KMS-11 (cell line): ENCODE data around the gene CCDC178.
A peak's percentile ranks its signal among the peaks of the same experiment; 100 is the strongest.

Experiments used
- H2AFZ ChIP-seq: fragments of 200-600 bp; sonication (generic); 2 replicates; pipeline ENCODE4 v1.6.1; 2016; ENCODE audit warnings: antibody characterized with exemption, mixed run types, low read depth
- H3K27ac ChIP-seq: fragments of 200-600 bp; sonication (generic); 2 replicates; pipeline ENCODE4 v1.6.1; 2016; ENCODE audit warnings: mild to moderate bottlenecking, mixed run types
- H3K27me3 ChIP-seq: fragments of 200-600 bp; sonication (generic); 2 replicates; pipeline ENCODE4 v1.6.1; 2017; ENCODE audit warnings: mild to moderate bottlenecking, low read depth, mixed run types, moderate library complexity; ENCODE audit not compliant: insufficient read depth
- H3K36me3 ChIP-seq: fragments of 200-600 bp; sonication (generic); 2 replicates; pipeline ENCODE4 v1.6.1; 2017; ENCODE audit warnings: mild to moderate bottlenecking, mixed run types; ENCODE audit not compliant: insufficient read depth
- H3K4me1 ChIP-seq: fragments of 200-600 bp; sonication (generic); 2 replicates; pipeline ENCODE4 v1.6.1; 2016; ENCODE audit warnings: mild to moderate bottlenecking, low read depth, mixed run types; ENCODE audit not compliant: poor library complexity, severe bottlenecking
- H3K4me2 ChIP-seq: fragments of 200-600 bp; sonication (generic); 2 replicates; pipeline ENCODE4 v1.7.0; 2016; ENCODE audit warnings: mild to moderate bottlenecking, mixed run types
- H3K4me3 ChIP-seq: fragments of 200-600 bp; sonication (generic); IDR thresholded peaks from 2 replicates; pipeline ENCODE4 v1.6.1; 2017; ENCODE audit warnings: low read depth, low read length, mixed read lengths; ENCODE audit not compliant: insufficient read depth
- H3K79me2 ChIP-seq: fragments of 200-600 bp; sonication (generic); 2 replicates; pipeline ENCODE4 v1.6.1; 2016; ENCODE audit warnings: low read depth, mixed run types; ENCODE audit not compliant: insufficient read depth
- H3K9ac ChIP-seq: fragments of 200-600 bp; sonication (generic); 2 replicates; pipeline ENCODE4 v1.6.1; 2016; ENCODE audit warnings: mild to moderate bottlenecking, mixed run types
- H4K20me1 ChIP-seq: fragments of 200-600 bp; sonication (generic); 2 replicates; pipeline ENCODE4 v1.6.1; 2016; ENCODE audit warnings: mild to moderate bottlenecking, mixed run types; ENCODE audit not compliant: insufficient read depth
- CTCF ChIP-seq: fragments of 200-600 bp; sonication (generic); conservative IDR thresholded peaks from 2 replicates; pipeline ENCODE4 v1.6.1; 2017; ENCODE audit warnings: low read depth, mild to moderate bottlenecking, antibody characterized with exemption, low read length, moderate library complexity, mixed read lengths

CCDC178 gene

GRCh38 chr18:33264566-33264965 is 176.0 kb downstream of the CCDC178 start:
- Histone ChIP-seq H3K27ac (no peak overlapping the region), H3K4me1 (no peaks in the 10 kb centered on the region), H4K20me1 (no peaks in the 10 kb centered on the region), H3K9ac (no peak overlapping the region), H3K4me2 (no peak overlapping the region), H3K4me3 (no peak overlapping the region), H2AFZ (no peak overlapping the region), H3K36me3 (no peaks in the 10 kb centered on the region), H3K79me2 (no peaks in the 10 kb centered on the region), H3K27me3 (no peaks in the 10 kb centered on the region)
- TF ChIP-seq CTCF: no peak

GRCh38 chr18:33239298-33239697 is 201.2 kb downstream of the CCDC178 start:
- H3K27me3 ChIP-seq: no peaks in the 10 kb centered on the region
- no peaks in the 10 kb centered on the region for H3K36me3 ChIP-seq
- TF ChIP-seq CTCF: no peak
- no peaks in the 10 kb centered on the region for H4K20me1 ChIP-seq
- no peak overlapping the region for H3K27ac ChIP-seq
- no peaks in the 10 kb centered on the region for H3K4me1 ChIP-seq
- no peak overlapping the region for H3K9ac ChIP-seq
- no peaks in the 10 kb centered on the region for H3K79me2 ChIP-seq
- H3K4me2 ChIP-seq: 0 out of 2 replicates have a peak overlapping the region, but pooled peaks have one; percentile 3
- H2AFZ ChIP-seq: no peak overlapping the region
- H3K4me3 ChIP-seq: no peak overlapping the region

GRCh38 chr18:33232318-33232626 is 208.2 kb downstream of the CCDC178 start:
- H3K4me2 ChIP-seq: no peak overlapping the region
- no peaks in the 10 kb centered on the region for H3K36me3 ChIP-seq
- peak overlapping the region; percentile 41; the same call in 1 of the 2 replicates for H2AFZ ChIP-seq
- no peak overlapping the region for H3K4me3 ChIP-seq
- H3K27ac ChIP-seq: no peak overlapping the region
- H3K9ac ChIP-seq: no peak overlapping the region
- TF ChIP-seq CTCF: peak; percentile 41
- H3K27me3 ChIP-seq: no peaks in the 10 kb centered on the region
- H4K20me1 ChIP-seq: no peaks in the 10 kb centered on the region
- H3K79me2 ChIP-seq: no peaks in the 10 kb centered on the region
- H3K4me1 ChIP-seq: peaks cover 7% of the 10 kb centered on the region

- H3K4me2 ChIP-seq: no peak overlapping the region
- no peak overlapping the region for H3K4me3 ChIP-seq
- TF ChIP-seq CTCF: peak; percentile 97
- no peak overlapping the region for H3K9ac ChIP-seq
- H3K4me1 ChIP-seq: peaks cover 7% of the 10 kb centered on the region
- H3K27me3 ChIP-seq: no peaks in the 10 kb centered on the region
- H3K36me3 ChIP-seq: no peaks in the 10 kb centered on the region
- H3K27ac ChIP-seq: no peak overlapping the region
- peak overlapping the region; percentile 41; the same call in 1 of the 2 replicates for H2AFZ ChIP-seq
- H3K79me2 ChIP-seq: no peaks in the 10 kb centered on the region
- H4K20me1 ChIP-seq: no peaks in the 10 kb centered on the region
These were observed 208.8 kb downstream of the CCDC178 start for GRCh38 chr18:33231474-33232317.
